ENCODE results near the gene NECTIN1.

NECTIN1 gene

DNA sequence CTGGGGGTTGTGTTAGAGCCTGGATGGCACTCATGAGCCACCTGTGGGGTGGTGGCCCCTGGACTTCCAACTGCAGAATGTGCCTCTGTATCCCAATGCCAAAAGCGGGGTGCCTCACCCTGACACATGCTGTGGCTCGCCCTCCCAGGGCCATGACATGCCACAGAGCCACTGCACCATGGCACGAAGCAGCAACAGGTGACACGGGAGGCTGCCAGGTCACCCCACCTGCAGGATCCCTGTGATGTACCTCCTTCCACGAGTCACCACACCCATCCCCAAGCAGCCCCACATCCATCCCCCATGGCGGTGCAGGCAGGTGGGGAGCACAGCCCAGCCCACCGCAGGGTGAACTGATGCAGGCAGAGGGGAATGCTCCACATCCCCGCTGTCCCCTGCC is 14.8 kb downstream of the NECTIN1 start:
- no peak for DNase-seq (ENCODE audit: low read depth in 1 of 2, low spot score in 1 of 2)

DNA sequence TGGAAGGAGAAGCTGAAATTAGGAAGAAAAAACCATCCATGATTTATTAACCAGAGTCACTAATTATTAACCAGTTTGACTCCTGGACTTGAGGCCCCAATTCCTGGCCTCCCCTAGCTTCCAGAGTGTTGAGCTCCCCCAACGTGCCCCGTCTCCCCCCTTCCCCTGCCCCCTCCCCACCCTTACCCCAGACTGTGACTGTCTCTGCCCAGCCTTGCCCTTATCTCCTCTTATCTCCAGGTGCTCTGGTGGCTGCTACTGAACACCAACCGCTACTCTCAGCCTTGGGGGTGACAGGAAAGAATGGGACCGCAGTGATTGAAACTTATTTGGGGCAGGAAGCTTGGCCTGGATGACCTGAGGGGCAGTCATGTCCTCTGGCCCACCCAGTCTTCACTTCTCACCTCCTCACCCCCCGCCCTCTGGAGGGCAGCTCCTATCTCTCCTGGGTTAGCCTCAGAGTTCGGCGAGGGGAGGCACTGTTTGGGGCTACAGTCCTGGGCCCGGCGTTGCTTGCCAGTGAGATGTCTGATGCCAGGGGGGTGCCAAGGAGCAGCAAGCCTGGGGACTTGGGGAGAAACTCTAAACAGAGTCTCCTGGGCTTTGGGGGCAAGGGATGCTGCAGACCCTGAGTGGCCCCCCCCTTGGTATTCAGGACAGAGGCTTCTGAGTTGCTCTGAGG is 15.5 kb downstream of the NECTIN1 start:
- no peak for DNase-seq (ENCODE audit: low read depth in 1 of 2, low spot score in 1 of 2)

DNA sequence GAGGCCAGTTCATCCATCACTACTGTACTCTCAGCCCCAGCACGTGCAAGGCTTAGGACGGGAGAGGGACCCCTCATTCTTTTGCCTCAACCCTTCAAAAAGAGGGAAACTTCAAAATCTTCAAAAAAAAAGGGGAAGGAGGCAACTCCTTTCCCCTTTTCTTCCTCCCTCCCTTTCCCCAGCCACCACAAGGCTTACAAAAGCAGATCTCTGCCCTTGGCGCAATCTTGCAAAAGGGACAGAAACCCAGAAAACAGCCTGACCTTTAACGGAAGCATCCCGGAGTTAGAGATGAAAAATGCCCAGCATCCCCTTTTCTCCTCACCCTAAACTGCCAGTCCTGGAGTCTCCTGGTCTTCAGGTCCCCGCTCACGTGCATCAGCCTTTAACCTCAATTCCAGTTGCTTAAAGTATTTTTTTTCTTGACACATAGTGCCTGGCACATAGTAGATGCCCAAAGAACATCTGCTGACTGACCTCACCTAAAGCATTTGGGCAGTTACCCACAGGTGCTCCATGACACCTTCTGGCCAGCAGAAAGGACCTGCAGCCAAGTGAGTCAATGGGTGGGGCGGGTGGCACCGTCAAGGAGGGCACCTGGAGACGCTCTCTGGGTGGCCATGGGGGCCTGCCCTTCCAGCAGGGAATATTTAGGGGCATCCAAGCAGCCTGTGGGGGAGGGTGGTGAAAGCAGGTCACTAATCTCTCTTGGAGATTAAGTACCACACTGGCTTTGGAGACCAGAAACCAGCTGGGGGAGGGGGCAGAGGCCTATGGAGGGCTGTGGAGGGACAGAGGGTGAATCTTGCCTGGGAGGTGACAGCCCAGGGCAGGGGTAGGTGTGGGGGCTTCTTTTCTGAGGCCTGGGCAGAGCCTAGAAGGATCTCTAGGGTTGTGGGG is 16.3 kb downstream of the NECTIN1 start:
- no peak for DNase-seq (ENCODE audit: low read depth in 1 of 2, low spot score in 1 of 2)

DNA sequence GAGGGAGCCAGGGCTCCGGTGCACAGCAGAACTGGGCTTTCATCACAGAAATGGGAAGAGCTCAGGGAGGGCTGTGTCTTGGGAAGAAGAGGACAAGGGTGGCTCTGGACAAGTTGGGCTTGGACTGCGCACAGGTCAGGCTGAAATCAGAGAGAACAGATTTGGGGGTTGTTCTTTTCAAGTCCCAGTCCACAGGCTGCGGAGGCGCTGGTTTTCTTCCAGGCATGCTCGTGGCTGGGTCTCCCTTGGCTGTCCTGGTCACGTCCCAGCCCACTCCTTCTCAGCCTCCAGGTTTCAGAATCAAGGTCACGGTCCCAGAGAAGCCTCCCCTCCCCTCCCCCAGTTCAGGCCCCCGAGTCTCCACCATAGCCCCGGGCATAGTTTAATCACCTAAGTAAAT is 17.0 kb downstream of the NECTIN1 start:
- DNase-seq (ENCODE audit: low read depth in 1 of 2, low spot score in 1 of 2) = no peak

DNA sequence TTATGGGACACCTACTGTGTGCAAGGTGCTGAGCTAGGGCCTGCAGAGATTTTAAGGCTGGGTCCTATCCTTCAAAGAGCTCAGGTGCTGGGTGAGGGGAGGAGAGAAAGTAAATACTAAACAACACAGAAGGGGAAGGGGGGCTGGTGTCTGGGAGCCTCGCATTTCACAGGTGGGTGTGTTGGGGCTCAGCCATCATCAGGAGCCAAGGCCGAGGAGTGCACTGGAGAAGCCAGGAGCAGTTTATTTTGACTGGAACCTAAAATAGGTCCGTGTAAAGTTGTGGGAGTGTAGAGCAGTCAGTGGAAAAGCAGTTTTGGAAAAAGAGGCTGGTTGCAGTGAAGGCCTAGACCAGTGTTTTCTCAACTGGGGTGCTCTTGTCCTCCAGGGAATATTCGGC is 17.5 kb downstream of the NECTIN1 start:
- no peak for DNase-seq (ENCODE audit: low read depth in 1 of 2, low spot score in 1 of 2)

DNA sequence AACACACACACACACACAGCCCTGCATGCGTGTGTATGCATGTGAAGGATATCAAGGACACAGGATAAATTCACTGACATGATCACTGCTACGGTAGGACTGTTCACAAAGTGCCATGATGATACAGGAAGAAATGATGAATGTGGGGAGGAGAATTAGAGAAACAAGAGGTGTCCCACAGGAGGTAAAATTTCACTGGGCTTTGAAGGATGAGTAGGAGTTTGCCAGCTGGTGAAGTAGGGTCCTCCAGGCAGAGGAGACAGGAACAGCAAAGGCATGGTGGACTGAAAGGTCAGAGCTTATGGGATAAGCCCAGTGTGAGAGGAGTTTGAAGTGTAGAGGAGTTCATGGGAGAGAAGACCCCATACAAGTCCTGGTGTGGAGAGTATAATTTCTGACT is 18.6 kb downstream of the NECTIN1 start:
- DNase-seq (ENCODE audit: low read depth in 1 of 2, low spot score in 1 of 2) = no peak

DNA sequence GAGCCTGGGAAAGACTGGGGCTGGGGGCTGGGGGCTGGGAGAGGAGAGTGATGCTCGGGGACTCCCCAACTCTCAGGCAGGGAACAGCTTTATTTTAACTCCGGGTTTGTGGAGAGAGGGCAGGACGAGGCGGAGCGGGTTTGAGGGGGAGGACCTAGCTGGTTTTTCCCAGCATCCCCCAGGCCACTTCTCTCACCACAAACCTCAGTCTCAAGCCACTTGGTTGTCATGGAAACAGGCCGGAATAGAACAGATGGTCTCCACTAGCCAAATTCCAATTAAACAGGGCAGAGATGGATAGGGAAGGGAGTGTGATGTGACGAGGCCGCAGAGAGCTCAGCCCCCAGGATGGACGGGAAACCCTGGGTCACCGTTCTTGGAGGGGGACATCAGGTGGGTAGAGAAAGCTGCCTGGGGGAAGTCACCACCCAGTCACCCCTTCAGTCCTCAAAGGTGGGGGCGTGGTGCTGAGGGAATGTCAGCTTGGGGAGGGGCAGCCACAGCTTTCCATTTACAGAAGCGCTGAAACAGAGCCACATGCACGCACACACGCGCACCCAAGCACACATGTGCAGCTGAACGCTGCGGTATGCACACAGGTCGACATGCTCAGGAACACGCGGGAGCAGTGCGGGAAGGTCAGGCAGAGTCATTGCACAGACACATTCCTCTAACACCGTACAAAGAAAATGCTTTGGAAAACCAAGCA is 19.2 kb downstream of the NECTIN1 start:
- DNase-seq (ENCODE audit: low read depth in 1 of 2, low spot score in 1 of 2) = no peak

DNA sequence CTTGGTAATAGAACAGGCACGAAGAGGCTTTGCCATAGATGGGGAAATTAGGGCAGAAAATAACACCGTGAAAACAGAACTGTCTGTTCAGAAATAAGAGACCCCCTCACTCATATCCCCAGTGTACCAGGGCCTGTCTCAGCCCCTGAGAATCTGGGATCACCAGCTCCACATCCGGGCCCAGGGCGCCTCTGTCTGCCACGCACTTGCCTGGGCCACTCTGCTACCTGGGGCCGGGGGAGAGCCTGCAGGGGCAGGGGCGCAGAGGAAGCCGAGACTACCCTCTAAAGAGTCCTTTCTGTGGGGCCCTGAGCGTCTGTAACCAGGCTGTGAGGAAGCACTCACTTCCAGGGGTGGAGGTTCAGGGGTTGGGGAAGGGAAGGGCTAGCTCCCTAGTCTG is 19.8 kb downstream of the NECTIN1 start:
- DNase-seq (ENCODE audit: low read depth in 1 of 2, low spot score in 1 of 2) = no peak

DNA sequence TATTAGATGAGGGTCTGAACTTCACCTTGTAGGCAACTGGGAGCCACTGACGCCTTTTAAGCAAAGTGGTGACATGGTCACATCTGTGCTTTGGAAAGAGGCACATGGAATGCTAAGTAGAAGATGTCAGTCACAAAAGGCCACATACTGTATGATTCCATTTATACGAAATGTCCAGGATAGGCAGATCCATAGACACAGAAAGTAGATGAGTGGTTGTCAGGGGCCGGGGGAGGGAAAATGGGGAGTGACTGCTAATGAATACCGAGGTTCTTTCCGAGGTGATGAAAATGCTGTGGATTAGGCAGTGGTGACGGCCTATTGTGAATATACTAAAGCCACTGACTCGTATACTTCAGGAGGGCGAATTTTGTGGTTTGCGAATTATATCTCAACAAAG is 20.6 kb downstream of the NECTIN1 start:
- no peak for DNase-seq (ENCODE audit: low read depth in 1 of 2, low spot score in 1 of 2)

DNA sequence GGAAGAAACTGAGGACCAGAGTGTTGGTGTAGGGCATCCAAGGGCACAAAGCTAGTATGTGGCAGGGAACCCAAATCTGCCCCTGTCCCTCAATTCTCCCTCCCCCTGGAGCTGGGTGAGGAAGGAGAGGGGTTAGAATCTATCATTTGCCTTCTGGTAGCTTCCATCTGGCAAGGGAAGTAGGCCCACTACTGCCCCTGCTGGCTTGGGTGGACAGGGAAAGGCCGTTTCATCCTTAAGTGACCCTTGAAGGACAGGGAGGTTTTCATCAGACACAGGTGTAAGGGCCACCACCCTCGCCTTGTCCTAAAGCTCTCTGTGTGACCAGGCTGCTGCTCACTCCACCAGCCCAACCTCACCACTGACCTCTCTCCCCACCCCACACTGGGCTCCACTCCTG is 22.1 kb downstream of the NECTIN1 start:
- DNase-seq (ENCODE audit: low read depth in 1 of 2, low spot score in 1 of 2) = no peak

DNA sequence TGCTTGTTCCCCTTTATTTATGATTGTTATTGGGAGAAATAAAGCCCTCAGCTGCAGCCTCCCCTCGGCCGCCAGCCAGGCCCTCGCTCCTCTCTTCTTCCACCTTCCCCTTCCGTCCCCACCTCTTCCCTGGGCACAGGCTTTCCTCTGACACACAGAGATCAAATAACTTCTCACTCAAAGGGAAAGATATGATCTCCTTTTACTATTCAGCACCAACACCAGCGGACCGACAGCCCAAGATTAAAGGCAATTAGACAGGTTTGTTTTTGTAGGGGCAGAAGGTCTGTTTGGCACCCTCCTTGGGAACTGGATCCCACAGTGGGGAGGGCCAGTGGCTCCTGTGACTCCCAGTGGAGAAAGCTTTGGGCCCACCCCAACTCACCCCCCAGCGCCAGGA is 23.0 kb downstream of the NECTIN1 start:
- no peak for DNase-seq (ENCODE audit: low read depth in 1 of 2, low spot score in 1 of 2)

DNA sequence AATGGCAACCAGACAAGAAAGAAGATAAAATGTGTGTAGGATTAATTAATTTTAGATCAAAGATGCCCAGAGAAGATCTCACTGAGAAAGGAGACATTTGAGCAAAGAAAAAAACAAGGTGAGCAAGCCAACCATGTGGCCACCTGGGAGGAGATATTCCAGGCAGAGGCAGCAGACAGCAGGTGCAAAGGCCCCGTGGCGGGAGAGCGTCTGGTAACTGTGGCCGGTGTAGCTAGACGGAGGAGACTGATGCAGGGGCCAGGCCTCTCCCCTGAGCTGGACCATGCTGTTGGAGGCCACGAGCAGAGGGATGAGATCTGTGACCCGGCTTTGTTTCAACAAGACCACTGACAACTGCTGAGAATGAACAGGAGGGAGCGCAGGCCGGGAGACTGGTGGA is 23.6 kb downstream of the NECTIN1 start:
- no peak for DNase-seq (ENCODE audit: low read depth in 1 of 2, low spot score in 1 of 2)

DNA sequence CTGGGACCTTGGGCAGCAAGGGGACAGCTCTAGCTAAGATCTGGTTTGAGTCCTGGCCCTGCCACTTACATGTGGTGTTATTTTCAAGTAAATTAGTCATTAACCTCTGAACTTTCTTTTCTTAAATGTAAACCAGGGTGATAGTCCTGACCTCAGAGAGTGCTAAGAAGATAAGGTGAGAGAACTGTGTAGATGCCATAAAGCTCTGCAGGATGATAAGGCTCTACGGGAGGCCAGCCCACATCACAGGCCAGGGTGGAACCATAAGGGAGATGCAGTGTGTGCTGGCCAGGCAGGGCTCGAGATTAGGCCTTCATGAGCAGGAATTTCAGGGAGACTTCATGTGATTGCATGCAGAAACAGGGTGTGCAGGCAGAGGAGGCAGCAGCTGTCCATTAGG is 24.2 kb downstream of the NECTIN1 start:
- DNase-seq (ENCODE audit: low read depth in 1 of 2, low spot score in 1 of 2) = no peak

DNA sequence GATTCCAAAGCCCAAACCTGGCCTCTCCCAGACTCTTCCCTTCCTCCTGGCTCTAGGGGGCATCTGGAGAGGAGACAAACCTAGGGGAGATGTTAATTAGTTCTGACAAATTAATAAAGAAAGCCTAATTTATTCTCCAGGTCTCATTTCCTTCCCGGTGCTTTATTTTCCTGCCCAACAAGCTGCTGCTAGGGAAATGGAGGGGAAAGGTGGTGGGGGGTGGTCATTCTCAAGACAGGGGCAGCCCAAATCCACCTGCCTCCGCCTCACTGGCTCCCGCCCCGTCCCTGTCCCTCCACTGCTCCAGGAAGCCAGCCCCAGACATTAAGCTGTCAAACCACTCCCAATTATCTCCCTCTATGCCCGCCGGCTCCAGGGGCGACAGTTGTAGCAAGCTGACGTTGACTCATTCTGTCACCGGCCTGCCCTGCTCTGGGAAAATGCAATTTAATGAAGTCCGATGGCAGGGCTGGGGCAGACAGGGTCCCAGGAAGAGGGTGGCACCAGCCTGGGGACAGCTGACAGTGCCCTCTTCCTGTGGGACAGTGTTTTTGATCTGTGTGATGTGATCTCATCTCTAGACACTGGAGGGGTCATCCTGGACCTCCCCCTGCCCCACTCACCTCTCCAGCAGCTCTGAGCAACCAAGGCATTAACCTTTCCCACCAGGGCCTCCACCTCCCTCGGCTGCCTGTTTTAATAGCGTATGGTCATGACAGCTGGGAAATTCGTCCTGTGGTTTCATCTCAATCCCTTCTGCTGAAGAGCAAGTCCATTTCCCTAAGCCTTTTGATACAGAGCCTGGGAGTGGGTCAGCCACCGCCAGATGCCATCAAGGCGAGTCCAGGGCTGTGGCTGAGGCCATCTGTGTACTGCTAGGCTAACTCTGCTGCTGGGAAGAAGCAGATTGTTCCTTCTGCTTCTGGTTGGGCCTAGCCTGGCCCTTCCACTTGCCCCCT is 27.1 kb downstream of the NECTIN1 start:
- DNase-seq (ENCODE audit: low read depth in 1 of 2, low spot score in 1 of 2) = no peak

DNA sequence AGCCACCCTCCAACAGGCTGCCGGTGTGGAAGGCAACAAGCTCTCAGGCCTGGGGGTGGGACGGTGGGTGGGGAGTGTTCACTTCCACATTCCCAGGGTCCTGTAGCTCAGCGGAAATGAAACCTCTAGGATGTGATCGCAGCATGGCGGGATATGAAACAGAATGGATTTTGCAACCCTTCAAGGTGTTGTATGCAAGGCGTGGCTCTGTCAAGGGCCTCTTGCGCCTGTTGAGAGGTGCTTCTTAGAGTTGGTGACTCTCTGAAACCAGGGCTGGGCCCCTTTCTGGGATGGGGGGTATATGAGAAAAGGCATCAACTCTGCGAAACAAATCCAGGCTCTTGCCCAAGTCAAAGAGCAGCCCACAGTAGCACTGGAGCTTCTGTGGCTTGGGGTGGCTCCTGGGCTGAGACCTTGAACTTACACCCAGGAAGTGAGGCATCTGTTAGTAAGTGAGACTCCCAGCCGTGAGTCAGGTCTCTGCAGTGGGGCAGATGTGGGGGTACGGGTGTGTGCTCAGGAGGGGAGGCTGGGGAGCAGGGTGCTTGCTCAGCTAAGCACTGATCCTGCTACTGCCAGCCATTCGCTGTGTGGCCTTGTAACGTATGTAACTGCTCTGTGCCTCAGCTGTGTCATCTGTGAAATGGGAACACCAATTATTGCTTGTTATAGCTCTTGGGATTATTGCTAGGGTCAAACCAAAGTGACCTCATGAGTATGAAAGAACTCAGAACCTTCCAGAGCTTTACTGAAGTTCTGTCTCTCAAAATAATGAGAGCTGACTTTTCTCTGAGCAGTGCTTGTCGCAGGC is 28.3 kb downstream of the NECTIN1 start:
- no peak for DNase-seq (ENCODE audit: low read depth in 1 of 2, low spot score in 1 of 2)

DNA sequence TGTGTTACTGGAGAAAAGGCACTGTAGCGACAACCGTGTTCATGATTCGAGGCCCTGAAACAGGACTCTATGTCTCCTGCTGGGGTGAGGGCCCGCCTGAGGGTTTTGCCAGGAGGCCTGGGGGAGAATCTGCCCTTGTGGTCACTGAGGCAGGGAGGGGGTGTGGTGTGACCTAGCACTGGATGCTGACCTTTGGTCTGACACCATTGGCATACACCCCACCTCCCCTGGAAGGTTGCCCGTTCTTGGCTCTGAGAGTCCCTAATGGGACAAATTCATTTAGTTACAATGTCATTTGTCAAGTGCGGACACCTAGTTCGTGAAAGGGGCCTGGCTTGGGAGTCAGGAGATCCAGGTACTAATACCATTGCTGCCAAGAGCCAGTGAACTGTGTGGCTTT is 29.0 kb downstream of the NECTIN1 start:
- no peak for DNase-seq (ENCODE audit: low read depth in 1 of 2, low spot score in 1 of 2)

DNA sequence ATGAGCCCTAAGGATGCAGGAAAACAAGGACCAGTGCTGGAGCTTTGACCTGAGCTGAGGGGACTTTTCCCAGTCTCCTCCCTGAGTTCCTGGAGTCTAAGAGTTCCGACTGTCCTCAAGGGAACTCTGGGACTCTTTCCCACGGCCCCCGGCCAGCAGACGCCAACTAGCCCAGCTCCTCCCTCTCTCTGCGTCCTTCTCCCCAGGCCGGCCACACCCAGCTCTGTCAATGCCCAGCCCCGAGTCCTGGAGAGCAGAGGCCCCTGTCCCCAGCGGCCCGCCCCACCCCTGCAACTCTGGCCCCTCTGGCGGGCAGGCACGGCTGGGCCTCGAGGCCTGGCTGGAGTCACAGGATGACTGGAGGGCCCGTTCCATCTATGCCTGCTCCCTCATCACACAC is 29.8 kb downstream of the NECTIN1 start:
- no peak for DNase-seq (ENCODE audit: low read depth in 1 of 2, low spot score in 1 of 2)

DNA sequence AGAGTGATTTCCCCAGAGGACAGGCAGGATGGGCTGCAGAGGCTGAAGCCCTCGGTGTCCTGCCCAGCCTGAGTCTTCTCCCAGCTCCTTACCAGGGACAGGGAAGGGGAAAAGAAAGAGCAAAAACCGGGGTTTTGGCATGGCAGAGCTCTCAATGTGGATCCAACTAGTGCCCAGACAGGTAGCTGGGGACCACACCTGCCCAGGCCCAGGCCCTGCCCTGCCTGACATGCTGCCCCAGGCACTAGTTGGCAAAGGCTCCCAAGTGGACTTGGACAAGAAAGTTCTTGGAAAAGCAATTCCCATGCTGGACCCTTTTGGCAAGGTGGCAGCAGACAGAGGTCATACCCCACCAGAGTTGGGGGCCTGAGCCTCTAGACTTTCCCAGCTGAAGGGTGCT is 31.1 kb downstream of the NECTIN1 start:
- DNase-seq (ENCODE audit: low read depth in 1 of 2, low spot score in 1 of 2) = no peak

DNA sequence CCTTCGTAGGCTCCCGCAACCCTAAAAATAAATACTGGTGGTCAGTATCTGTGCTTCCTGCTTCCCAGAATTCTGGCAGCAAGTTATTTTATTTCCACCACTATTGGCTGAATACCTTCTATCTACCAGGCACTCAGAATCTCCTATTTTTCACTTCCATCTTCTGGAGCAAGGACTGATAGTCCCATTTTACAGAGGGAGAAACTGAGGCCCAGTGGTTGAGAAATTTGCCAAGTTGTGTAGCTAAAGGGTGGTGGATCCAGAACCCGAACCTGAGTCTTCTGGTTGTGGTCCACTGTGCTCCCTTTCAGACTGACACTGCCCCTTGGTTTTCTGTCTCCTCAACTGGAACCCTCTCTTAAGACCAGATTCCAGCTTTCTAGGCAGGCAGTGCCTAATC is 31.6 kb downstream of the NECTIN1 start:
- no peak for DNase-seq (ENCODE audit: low read depth in 1 of 2, low spot score in 1 of 2)
